ENCODE results near the gene TMEM182. TPM values are rescaled to one million over a fixed set of nuclear protein-coding genes. Genes with fewer than 3 reads are reported as not detected.

TMEM182 gene
- total RNA-seq, 1 experiment from 2014 or later: 5.3 TPM

GRCh38 chr2:102788216-102788884 is 26.5 kb downstream of the TMEM182 start:
- no peaks in the 10 kb centered on the region for H3K27me3 Mint-ChIP-seq (ENCODE audit: insufficient read depth, unreplicated experiment)

GRCh38 chr2:102788885-102789260 is 27.0 kb downstream of the TMEM182 start:
- Mint-ChIP-seq H3K27ac (ENCODE audit: low read depth, unreplicated experiment) (no peak overlapping the region), H3K4me3 (ENCODE audit: unreplicated experiment) (no peak overlapping the region)
- intact Hi-C loops (cut with micrococcal nuclease): no loop called here

More at GRCh38 chr2:102788216-102788884, 26.5 kb downstream of the TMEM182 start:
- DNase-seq (ENCODE audit: unreplicated experiment): no peak
- H3K4me1 Mint-ChIP-seq (ENCODE audit: insufficient read depth, unreplicated experiment): no peaks in the 10 kb centered on the region
- H3K36me3 Mint-ChIP-seq (ENCODE audit: insufficient read depth, unreplicated experiment): no peaks in the 10 kb centered on the region
- CTCF ChIA-PET: interaction anchor here (0.9 kb wide), 1 partner anchor 16 kb away, joined by 3 read pairs; no protein-coding TSS in a partner anchor
- no peak overlapping the region for H3K27ac Mint-ChIP-seq (ENCODE audit: low read depth, unreplicated experiment)
- POLR2A ChIA-PET: no interaction called here
- H3K9me3 Mint-ChIP-seq (ENCODE audit: unreplicated experiment): no peaks in the 10 kb centered on the region
- no peak overlapping the region for H3K4me3 Mint-ChIP-seq (ENCODE audit: unreplicated experiment)
- intact Hi-C loops (cut with micrococcal nuclease): no loop called here
- no peak for TF ChIP-seq CTCF (IDR thresholded peaks at IDR 0.05; ENCODE audit: unreplicated experiment)
- BruUV-seq (replicated peaks): no TSS peak

GRCh38 chr2:102789349-102790090 is 27.7 kb downstream of the TMEM182 start:
- no peak for DNase-seq (ENCODE audit: unreplicated experiment)
- Mint-ChIP-seq H3K27ac (ENCODE audit: low read depth, unreplicated experiment) (no peak overlapping the region), H3K27me3 (ENCODE audit: insufficient read depth, unreplicated experiment) (no peaks in the 10 kb centered on the region), H3K9me3 (ENCODE audit: unreplicated experiment) (no peaks in the 10 kb centered on the region), H3K36me3 (ENCODE audit: insufficient read depth, unreplicated experiment) (no peaks in the 10 kb centered on the region), H3K4me3 (ENCODE audit: unreplicated experiment) (no peak overlapping the region), H3K4me1 (ENCODE audit: insufficient read depth, unreplicated experiment) (no peaks in the 10 kb centered on the region)
- no TSS peak for BruUV-seq (replicated peaks)
- intact Hi-C loops (cut with micrococcal nuclease): no loop called here
- POLR2A ChIA-PET: interaction anchor here (0.6 kb wide), 1 partner anchor 9 kb away, joined by 4 read pairs; no protein-coding TSS in a partner anchor
- TF ChIP-seq CTCF (IDR thresholded peaks at IDR 0.05; ENCODE audit: unreplicated experiment): no peak
- CTCF ChIA-PET: interaction anchor here (0.6 to 3.3 kb wide), 5 partner anchors 15 to 82 kb away, joined by 3 to 13 read pairs (median 3); no protein-coding TSS in a partner anchor

More at GRCh38 chr2:102788885-102789260, 27.0 kb downstream of the TMEM182 start:
- Mint-ChIP-seq H3K36me3 (ENCODE audit: insufficient read depth, unreplicated experiment) (no peaks in the 10 kb centered on the region), H3K9me3 (ENCODE audit: unreplicated experiment) (no peaks in the 10 kb centered on the region), H3K4me1 (ENCODE audit: insufficient read depth, unreplicated experiment) (no peaks in the 10 kb centered on the region), H3K27me3 (ENCODE audit: insufficient read depth, unreplicated experiment) (no peaks in the 10 kb centered on the region)
- DNase-seq (ENCODE audit: unreplicated experiment): no peak
- BruUV-seq (replicated peaks): no TSS peak
- no peak for TF ChIP-seq CTCF (IDR thresholded peaks at IDR 0.05; ENCODE audit: unreplicated experiment)
- POLR2A ChIA-PET: no interaction called here
- CTCF ChIA-PET: interaction anchor here (0.6 to 1.1 kb wide), 4 partner anchors 15 to 83 kb away, joined by 3 read pairs; no protein-coding TSS in a partner anchor

- ChIA-PET POLR2A (no interaction called here), CTCF (interaction anchor here (1.1 to 3.3 kb wide), 2 partner anchors 16 to 51 kb away, joined by 3 to 13 read pairs; no protein-coding TSS in a partner anchor)
- Mint-ChIP-seq H3K36me3 (ENCODE audit: insufficient read depth, unreplicated experiment) (no peaks in the 10 kb centered on the region), H3K9me3 (ENCODE audit: unreplicated experiment) (no peaks in the 10 kb centered on the region), H3K27me3 (ENCODE audit: insufficient read depth, unreplicated experiment) (no peaks in the 10 kb centered on the region), H3K4me1 (ENCODE audit: insufficient read depth, unreplicated experiment) (no peaks in the 10 kb centered on the region), H3K27ac (ENCODE audit: low read depth, unreplicated experiment) (no peak overlapping the region), H3K4me3 (ENCODE audit: unreplicated experiment) (no peak overlapping the region)
- no TSS peak for BruUV-seq (replicated peaks)
- TF ChIP-seq CTCF (IDR thresholded peaks at IDR 0.05; ENCODE audit: unreplicated experiment): no peak
- no peak for DNase-seq (ENCODE audit: unreplicated experiment)
- intact Hi-C loops (cut with micrococcal nuclease): no loop called here
Measured at GRCh38 chr2:102790091-102790455, 28.2 kb downstream of the TMEM182 start.
